GM19324 (cell line): Measurements from ENCODE around the gene VSNL1.

Source experiments
- ATAC-seq: cut with Tn5 transposase; IDR thresholded peaks from one replicate; pipeline ENCODE4 v1.9.1; 2021; ENCODE audit warnings: mild to moderate bottlenecking, moderate library complexity; ENCODE audit not compliant: unreplicated experiment, low FRiP score

The VSNL1 gene

DNA sequence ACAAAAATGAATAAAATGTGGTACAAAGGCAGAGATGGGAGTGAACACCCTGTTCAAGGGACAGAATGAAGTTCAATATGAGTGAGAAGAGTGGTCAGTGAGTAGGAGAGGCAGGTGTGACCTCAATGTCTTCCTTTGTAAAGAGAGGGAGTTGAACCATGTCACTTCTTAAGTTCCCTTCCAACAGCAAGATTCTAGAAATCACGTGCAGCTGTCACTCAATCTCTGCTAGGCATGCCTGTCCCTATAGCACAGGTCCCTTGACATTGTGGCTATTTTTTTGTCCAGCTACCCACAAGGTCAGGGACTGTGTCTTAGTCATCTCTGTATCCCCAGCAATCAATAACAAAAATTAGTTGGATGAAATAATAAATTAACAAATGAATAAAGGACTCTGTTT, 66.9 kb downstream of the VSNL1 start:
- no peak for ATAC-seq

DNA sequence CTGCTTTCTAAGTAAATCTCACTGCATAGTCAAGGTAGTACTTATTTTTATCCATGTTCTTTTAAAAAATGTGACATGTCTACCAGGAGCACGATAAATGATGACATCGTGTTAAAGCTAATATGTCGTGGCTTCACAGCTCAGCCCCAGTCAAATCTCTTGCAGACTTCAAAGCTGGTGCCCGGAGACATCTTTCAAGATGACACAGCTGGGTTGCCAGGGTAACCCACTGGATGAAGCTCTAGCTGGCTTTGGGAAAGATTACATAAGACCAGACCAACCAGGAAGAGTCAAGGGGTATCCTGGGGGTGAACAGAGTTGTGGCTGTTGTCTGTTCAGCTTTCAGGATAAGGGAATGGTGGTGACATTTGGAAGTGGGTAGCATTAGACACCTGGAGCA, 67.8 kb downstream of the VSNL1 start:
- ATAC-seq, result no peak

DNA sequence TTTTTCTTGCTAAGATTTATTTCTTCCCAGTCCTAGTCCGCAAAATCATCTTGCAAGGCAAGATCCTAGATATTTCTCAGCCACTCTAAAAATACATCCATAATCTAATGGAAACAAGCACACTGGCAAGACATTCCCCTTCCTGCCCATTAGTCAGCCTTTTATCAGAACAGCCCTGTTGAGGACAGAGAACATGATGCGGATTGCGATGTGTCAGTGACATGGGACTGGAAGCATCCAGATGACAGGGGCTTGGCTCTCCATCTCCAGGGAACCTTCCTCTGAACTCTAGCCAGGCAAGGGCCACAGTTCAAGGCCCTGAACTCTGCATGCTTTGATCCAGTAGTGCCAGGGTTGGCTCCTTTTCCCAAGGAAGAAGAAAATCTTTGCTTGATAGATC, 70.0 kb downstream of the VSNL1 start:
- no peak for ATAC-seq

DNA sequence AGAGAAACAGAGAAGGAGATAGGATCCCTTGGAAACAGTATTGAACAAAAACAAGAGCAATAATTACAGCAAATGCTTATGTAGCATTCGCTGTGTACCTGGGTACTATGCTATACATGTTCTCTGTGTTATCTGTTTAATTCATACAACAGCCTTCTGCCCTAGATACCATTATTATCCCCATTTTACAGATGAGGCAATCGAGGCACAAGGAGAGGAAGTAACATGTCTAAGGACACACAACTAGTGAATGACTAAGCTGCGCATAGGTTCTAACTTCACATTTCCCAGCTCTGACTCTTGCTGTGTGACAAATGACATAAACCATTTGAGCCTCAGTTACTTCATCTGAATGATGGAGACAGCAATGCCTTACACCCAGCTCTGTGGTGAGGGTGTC, 70.5 kb downstream of the VSNL1 start:
- ATAC-seq, result no peak

DNA sequence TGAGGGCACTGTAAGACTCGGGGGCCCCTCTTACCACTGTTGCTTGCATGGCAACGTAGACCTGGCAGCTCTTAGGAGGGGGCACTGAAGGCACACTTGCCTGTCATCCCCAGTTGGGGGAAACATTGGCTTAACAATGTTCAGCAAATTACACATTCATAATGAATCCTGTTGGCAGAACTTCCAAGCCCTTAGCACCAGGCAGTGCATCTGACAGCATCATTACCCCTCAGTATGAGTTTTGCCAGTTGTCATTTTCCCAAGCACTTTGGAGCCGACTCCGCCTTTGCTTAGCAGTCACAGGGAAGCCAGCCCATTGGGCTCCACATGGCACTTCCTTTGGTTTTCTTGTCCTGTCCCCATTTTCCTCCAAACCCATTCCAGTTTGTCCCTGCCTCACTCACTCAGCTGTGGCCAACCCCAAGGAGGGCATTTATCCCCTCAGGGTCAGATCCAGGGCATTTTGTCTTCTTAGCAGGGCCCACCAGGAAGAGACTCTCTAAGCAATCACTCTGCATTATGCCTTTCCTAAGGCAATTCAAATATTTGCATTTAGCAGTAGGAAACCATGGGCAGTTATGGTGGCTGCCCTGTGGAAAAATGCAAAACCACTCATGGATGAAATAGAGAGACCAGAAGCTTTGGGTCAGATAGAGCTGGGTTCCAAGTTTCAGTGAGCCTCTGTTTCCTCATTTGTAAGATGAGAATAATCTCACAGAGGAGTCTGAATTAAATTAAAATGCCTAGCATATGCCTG, 73.9 kb downstream of the VSNL1 start:
- ATAC-seq, result no peak

DNA sequence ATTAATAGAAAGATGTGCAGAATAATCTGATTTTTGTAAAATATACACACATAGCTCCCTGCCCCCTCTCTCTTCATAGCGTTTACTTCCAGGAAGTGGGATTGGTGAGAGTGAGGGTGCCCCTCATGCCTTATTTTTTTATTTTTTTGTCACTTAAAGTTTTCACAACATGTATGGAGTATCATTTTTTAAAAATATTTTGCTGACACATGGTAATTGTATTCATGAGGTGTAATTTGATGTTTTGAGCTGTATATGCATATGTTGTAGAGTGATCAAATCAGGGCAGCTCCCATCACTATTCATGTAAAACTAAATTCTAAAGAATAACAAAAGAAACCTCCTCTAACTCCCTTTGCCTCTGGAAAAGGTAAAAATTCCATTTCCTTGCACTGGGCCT, 74.7 kb downstream of the VSNL1 start:
- no peak for ATAC-seq

DNA sequence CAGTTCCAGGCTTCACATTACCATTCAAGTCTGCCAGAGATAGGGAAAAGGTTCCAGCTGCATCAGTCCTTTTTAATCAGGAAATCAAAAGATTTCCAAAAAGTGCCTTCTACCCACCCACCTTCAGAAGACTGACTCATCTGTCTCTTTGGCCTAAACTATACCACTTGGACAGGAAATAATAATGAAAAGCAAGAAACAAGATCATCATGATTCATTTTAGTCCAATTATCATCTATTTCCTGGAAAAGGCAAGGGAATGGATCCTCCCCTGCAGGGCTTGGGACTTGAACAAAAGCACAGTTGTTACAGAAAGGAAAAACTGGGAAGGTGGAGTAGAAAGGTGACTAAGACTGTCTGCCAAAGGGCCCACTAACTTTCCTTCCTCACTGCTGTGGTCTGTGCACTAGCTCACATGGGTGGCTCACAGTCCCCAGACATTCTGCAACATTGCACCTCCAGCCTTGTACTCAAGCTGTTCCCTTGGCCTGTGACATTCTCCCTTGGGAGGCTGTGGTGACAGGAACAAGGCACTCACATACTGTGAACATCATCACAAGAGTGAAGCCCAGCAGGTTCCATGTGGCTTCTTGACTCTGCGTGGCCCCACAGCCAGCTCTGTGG, 75.3 kb downstream of the VSNL1 start:
- ATAC-seq, result no peak

DNA sequence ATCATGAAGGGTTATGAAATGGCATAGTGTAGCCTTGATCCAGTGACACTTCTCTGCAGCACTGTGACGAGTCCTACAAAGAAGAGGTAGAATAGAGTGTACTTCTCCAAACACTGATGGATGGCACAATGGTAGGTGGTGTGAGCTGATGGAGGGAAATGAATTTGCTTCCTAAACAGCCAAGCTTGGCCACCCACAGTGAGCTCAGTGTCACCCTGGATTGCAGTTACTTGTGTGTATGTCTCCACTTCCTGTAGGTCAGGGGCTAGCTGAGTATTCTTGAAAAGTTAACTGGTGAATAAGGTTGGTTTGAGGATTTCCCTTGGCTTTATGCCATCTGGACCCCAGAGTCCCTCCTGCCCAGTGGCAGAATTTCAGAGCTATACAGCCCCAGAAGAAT, 75.9 kb downstream of the VSNL1 start:
- ATAC-seq, result no peak

DNA sequence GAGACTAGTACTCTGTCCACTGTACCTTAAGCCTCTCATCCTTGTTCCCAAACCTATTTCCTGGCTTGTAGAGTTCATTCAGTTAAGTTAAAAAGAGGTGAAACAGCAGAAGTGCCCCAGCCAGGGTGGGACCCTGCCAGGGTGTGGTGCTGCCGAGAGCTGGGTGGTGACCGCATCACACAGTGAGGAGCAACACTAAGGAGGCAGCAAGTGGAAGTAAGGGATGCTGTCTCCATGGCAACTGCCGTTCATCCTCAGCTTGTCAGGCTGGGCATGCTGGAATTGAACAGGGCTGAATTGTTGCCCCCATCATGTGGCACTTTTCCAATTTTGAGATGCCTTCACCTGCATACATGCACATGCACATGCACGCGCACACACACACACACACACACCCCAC, 77.0 kb downstream of the VSNL1 start:
- no peak for ATAC-seq

DNA sequence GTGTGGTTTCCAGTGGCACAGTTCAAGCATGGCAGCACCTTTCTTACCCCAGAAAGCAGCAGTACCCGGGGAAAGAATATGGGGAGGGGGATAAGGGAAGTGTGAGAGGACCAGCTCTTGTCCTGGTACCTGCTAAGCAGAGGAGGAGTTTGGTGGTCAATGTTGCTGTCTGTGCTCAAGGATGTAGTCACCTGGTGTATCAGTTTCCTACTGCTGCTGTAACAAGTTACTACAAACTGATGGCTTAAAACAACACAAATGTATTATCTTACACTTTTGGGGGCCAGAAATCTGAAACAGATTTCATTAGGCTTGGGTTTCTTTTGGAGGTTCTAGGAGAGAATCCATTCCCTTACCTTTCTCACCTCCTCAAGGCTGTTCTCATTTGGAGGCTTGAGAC, 77.5 kb downstream of the VSNL1 start:
- no peak for ATAC-seq

DNA sequence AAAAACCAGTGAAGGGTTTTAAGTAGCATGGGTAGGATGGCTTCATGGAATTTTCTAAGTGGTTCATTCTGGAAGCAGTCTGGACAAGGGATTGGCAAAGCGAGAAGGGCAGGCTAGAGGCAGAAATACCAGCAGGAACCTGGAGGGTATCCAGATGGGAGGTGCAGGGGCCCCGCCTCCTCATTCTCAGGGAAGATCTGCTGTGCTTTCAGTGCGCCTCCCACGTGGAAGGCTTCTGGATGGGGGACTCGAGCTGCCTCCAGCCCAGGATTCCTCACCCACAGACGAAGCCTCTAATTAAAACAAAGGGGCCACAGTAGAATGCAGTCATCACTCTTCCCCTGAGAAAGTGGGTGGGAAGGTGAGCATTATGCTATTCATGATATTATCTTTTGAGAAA, 79.8 kb downstream of the VSNL1 start:
- ATAC-seq, result no peak

DNA sequence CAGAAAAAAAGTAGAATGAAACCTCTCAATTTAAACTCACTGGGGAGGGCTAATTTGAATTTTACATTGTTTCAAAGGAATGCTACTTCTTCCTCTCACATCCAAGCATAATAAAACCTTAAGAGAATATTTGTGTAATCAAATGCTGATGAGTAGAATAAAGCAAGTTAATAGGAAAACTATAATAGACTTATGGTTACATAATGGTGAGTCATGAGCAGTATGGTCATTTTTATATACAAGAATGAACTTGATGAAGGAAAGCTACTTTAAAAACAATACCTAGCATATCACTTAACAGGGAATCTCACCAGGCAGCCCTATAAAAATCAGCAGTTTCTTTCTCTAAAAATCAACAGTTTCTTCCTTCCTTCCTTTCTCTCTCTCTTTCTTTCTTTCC, 80.3 kb downstream of the VSNL1 start:
- ATAC-seq, result no peak

DNA sequence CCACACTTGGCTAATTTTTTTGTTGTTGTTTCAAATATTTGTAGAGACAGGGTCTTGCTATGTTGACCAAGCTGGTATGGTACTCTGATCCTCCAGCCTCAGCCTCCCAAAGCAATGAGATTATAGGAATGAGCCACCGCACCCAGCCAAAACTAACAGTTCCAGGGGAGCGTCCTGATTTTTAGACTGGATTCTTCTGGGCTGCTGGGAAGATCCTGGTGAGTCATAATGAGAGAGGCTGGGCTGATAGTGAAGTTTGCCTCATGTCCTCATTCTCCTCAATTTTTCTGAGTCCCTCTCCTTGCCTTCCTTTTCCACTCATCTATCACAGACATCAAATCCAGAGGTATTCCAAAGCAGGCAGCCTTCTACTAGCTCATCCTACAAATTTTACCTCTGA, 81.3 kb downstream of the VSNL1 start:
- ATAC-seq, result no peak

DNA sequence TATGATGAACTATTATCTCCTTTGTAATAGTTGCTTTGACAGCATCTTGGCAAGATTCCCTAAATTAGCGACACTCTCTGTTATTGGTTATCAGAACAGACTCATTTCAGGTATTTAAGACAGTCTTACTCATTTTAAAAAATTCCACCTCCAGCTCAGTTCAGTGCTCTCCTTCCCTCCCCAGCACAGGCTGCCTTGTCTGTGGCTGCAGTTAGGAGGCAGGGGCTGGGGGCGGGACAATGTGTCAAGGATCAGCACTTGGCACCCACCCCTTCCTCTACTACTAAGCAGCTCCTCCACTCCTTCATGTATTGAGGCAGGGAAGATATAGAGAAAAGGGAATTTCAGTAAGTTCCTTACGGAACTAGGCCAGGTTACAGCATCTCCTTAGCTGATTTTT, 85.0 kb downstream of the VSNL1 start:
- no peak for ATAC-seq

DNA sequence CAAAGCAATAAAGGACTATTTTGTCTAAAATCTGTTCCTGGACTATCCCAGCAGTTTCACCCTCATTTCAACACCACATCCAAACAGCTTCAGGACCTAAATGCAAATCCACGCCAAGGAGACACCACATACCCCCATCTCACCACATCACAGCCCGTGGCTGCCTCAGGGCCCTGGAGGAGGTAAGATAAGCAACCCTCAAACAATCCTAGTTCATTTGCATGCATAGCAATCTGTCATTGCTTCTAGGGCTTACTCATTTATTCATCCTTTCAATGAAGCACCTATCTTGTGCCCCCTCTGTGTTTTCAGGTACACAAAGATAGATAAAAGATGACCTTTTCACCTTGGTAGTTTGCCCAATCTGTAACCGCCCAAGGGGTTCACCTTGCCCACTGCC, 86.5 kb downstream of the VSNL1 start:
- ATAC-seq, result no peak

DNA sequence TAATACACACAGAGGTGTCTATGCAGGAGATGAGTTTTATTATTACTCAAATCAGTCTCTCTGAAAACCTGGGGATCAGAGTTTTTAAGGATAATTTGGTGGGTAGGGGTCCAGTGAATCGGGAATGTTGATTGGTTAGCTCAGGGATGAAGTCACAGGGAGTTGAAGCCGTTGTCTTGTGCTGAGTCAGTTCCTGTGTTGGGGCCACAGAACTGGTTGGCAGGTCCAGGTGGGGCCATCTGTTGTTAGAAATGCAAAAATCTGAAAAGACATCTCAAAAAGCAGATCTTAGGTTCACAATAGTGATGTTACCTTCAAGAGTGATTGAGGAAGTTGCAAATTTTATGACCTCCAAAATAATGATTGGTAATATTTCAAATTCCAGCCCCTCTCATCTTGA, 86.9 kb downstream of the VSNL1 start:
- no peak for ATAC-seq

DNA sequence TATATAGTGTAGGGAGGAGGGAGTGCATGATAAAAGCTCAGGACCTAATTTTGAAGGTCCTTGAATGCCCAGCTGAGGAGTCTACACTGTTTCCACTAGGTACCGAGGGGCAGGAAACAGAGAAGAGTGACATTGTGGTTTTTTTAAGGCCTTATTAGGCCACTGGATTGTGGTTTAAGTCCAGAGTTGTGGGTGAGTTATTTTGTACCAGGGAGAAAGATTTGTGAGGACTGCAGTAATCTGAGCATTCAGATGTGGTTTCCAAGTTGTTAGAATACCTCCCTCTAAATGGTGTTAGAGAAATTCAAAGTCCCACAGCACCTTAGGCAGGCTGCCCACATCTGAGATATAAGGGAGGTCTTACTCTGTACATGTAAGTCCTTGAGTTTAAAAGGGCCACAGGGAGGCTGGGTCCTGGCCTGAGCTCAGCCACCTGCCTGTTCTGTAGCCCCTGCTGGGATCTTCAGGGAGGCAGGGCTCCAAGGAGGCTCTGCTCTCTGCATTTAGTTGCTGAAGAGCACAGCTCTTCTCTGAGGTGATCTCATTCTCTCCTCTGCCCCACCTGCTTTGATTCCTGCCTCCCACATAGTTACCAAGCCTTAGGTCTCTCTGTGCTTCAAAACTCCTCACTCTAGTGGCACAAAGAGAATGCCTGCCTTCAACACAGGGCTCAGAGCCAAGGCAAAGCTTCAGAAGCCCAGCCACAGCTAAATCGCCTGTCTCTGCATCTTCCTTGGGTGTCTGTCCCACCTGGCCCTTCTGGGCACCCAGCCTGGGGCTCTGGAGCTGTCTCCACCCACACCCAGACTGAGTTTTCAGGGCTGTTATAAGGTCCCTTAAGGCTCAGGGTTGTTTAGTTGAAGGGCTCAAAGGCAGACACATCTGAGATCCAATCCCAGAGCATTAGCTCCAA, 88.1 kb downstream of the VSNL1 start:
- no peak for ATAC-seq

DNA sequence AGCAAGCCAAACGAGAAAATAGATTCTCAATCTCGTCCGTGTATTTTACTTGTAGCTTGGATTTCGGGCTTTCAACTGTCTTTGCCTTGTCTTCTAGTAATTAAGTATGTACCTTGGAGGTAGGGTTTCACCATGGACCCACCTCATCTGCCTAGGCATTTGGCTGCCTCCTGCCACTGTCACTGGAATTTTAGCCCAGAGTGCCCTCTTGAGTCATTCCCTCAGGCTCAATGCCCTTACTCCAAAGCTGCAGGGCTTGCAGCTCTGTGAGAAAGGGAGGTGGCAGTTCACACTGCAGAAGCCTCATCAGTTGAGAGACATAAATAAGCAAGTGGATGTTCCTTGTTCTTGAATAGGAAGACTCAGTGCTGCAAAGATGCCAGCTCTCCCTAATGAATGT, 89.6 kb downstream of the VSNL1 start:
- no peak for ATAC-seq

DNA sequence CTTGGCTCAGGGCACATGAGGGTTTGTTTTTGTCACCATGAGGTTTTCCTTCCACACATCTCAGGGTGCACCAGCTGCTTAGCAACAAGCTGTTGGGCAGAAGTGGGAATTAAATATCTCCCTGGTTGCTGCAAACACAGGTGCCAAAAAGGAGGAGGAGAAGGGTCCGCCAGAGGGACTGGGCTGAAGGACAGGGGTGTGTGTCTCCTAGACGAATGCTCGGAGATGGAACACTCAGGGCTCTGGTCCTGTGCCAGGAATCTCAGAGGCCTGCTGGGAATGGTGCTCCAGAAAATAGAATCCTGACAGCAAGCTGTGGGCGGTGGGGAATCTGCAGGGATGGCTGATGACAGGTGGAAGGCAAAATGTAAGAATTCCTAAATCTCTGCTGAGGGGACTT, 94.5 kb downstream of the VSNL1 start:
- no peak for ATAC-seq

DNA sequence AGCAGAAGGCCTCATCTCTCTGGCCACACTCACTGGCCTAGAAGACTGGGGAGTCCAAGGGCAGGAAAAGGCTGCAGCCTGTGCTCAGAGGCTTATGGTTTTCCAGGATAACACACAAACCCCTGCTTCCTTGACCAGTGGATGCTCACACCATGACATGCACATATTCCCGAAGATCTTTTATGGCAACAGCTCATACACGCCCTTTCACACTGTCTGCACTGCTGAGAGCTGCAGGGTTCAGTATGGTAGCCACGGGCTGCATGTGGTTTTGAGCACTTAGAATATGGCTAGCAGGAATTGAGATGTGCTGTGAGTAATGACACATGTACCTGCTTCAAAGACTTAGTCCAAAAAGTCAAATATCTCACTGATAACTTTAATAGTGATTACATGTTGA, 95.8 kb downstream of the VSNL1 start:
- ATAC-seq, result no peak

DNA sequence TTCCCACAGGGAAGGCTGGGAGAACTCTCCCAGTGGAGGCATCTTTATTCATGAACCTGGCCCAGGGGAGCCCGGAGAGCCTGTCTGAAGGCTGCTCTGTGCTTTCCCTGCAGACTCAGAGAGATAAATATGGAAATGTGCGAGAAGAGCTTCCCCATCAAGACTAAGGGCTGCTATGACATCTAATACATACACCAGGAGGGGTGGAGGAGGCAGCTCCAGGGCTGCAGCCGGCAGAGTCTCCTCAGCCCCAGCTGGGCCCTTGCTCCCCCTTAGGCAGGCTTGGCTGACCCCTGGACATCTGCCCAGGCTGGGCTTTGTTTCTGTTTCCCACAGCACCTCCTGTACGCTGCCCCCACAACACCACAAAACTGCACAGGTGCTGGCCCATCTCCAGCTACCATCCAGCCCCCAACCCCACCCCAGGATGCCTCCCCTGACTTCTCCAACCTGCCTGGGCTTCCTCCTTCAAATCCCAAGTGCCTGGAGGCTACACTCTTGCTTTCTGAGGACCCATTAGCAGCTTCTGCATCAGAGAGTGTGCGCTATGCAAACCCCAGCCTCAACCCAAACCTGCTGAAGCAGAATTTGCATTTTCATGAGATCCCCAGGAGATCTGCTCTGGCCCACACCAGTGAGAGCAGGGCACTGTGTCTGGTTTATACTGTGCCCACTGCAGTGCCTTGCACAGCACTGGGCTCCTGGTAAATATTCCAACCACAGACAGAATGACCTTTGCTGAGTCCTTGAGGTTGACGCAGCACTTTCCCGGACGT, 96.8 kb downstream of the VSNL1 start:
- ATAC-seq, result peak; percentile 59
